ENCODE data around the gene TSG101. TPM values are rescaled to one million over a fixed set of nuclear protein-coding genes. Genes with fewer than 3 reads are reported as not detected.

Gene TSG101, protein sequence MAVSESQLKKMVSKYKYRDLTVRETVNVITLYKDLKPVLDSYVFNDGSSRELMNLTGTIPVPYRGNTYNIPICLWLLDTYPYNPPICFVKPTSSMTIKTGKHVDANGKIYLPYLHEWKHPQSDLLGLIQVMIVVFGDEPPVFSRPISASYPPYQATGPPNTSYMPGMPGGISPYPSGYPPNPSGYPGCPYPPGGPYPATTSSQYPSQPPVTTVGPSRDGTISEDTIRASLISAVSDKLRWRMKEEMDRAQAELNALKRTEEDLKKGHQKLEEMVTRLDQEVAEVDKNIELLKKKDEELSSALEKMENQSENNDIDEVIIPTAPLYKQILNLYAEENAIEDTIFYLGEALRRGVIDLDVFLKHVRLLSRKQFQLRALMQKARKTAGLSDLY
- 73.0 and 80.0 TPM in 2 replicates for total RNA-seq (2014; rRNA removed; shearing (Covaris generic))

DNA sequence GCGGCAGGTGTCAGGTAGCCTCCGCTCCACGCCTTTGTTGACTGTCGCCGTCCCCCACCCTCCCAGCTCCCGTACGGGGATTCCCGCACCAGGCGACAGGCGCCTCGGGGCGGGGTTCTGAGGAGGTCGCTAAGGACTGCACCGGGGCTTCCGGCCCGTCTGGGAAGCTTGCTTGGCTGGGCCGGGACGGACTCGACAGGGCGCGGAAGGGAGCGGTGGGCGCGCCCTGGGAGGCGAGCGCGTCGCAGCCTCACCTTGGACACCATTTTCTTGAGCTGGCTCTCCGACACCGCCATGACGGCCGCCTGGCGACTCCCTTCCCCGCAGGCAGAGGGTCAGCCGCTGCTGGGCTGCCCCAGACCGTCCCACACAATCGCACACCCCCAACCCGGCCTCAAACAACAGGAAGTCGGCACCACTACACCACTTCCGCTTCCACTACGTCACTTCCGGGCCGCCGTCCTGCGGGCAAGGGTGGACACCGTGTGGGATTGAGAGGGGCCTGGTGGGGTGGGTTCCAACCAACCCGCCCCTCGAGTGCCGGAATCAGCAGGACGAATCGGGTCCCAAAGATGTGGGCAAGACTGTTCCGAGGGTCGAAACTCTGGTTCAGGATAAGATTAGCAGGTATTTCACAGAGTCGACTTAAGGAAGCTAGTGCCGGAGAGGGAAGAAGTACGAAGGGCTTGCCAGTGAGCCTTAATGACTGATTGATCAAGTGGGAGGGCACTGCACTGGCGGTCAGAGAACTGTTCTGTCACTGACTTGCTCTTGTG lies at the start of gene TSG101:
TSS of gene TSG101 (minus strand) at position 422 of the 776 bp plus-strand sequence. CDS start at position 296, 126 bp downstream.
- DNase-seq (ENCODE audit: low spot score): peak; percentile 98

DNA sequence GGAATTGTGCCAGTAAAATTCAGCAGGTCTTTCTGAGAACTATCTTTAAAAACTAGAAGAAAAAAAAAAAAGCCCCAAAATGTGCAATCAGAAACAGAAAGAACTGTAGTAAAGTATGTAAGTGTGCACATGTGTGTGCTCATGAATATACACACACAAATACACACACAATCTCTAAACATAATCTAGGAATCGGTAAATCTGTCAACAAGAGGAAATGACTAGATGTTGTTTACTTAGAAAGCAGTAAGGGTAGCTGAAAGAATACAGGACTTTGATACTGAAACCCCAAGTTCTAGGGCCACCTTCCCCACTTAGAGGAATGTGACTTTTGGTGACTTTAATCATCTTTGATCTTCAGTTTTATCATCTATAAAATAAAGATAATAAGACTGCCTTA lies 48.6 kb upstream of the TSG101 start:
- DNase-seq (ENCODE audit: low spot score): no peak

DNA sequence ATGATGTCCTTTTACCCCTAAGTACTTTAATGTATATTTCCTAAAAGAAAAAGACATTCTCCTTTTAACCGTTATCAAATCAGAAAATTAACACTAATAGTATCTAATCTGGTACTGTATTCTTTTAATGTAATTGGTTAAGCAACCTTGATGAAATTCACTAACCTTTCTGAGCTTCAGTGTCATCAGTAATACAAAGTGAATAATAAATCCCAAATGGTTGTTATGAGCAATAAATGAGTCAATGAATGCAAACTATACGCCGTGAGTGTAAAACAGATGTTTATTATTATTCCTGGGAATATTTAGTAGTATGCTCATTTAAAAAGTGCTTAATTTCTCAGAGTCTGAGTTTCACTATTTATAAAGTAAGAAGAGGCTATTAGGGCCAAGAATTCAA lies 40.3 kb upstream of the TSG101 start:
- DNase-seq (ENCODE audit: low spot score): no peak

DNA sequence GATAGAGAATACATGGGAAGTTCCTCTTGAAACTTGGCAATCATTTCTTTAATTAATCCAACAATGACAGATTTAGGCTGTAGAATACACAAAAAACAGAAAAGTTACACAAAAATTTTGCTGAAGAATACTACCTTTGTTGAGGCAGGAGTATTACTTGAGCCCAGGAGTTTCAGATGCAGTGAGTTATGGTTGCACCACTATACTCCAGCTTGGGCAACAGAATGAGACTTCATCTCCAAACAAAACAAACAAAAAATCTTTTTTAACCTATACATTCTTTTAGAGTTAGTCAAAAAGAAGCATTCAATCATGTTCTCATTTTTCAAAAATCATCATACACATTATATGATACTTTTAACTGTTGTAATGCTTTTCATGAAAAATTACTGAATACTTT lies 39.7 kb upstream of the TSG101 start:
- DNase-seq (ENCODE audit: low spot score): no peak

DNA sequence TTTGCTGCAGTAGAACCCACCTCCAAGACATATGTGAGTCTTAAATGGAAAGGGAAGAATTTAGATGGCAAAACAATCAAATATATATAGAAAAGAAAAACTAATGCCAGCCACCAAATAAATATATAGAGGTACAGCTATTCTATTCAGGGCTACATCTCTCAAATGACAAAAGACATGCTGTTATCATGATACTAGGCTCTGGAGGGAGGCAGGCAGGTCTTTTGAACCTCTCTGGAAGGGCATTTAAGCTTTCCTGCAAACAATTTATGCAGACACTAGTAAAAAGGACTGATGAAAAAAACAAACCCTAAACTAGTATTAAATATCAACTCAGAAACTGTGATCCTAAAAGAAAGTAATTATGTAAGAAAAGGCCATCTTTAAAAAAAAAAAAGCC lies 37.4 kb upstream of the TSG101 start:
- no peak for DNase-seq (ENCODE audit: low spot score)

DNA sequence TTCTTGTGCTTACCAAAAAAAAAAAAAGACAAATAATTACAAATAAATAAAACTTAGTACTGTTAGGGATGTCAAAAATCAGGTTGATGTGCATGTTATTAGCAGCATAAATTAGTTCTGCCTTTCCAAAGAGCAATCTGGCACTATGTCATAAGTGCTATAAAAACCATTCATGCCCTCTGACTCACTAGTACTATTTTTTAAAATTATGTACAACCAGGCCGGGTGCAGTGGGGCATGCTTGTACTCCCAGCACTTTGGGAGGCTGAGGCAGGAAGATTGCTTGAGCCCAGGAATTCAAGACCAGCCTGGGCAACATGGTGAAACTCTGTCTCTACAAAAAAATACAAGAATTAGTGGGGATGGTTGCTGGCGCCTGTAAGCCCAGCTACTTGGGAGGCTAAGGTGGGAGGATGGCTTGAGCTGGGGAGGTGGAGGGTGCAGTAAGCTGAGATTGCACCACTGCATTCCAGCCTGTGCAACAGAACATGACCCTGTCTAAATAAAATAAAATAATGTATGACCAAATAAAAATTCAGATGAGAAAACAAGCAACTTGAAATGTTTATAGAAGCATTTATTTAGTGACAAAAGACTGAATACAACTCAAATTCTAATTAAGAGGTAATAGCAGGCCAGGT lies 36.5 kb upstream of the TSG101 start:
- no peak for DNase-seq (ENCODE audit: low spot score)

DNA sequence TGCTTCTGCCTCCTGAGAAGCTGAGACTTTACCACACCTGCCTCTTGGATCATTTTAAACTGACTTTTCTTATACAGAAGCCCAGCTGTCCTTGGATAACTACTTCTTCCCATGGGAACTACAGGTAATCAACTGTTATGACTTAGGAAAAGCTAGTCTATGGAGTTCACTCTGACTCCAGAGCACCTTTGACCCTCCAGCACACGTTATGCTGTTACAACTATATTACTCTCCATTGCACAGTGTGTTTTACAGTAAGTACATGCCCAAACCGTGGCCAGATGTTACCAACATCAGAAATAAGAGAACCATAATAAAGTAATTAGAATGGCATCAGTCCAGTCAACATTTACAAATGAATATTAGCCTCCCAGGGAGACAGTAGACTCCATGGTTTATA lies 21.3 kb upstream of the TSG101 start:
- DNase-seq (ENCODE audit: low spot score): no peak

DNA sequence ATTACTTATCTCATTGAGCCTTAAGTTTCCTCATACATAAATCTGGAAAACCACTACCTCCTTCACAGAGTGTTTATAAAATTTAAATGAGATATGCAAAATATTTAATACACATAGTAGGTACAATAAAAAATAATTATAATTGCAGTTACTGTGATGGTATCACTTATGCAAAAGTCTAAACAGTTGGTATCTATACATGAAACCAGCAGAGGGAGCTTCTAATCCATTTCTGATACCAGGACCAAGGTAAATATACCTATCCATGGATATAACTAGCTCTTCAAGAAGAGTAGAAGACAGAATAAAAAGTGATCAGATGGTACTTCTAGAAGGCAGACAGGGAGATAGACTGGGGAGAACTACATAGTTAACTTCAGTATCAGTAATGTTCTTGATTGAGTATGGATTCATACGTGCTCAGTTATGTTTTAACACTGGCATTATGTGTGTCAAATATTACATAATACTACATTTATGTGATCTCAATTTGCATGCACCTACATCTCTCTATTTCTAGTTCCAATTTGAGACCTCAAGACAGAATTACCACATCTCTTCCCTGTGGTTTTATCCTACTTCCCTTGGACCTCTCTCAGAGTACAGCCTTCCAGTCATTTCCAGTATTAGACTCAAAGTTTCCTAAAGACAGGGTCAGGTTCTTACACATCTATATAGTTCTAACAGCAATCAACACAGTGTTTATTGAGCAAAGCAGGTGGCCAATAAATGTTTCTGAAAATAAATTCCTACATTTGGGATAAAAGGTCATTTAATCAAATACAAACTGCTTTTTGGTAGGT lies 13.7 kb upstream of the TSG101 start:
- DNase-seq (ENCODE audit: low spot score): peak; percentile 67

DNA sequence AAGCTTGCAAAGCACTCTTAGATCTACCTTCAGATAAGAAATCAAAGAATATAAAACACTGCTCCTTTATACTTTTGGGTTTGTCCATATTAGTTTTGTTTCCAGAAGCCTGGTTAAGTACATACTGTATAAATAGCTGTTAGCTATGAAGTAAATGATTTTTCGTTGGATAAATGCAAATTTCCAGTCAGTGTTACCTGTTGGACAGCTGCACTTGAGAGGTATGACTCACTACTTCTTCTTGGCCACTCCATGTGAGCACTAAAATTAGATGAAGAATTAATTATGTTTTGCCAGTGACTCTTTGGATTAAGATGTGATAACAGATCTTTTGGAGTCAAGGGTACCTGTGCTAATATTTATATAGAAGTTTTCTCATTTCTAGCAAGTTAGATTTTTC lies 9.5 kb upstream of the TSG101 start:
- DNase-seq (ENCODE audit: low spot score): no peak

DNA sequence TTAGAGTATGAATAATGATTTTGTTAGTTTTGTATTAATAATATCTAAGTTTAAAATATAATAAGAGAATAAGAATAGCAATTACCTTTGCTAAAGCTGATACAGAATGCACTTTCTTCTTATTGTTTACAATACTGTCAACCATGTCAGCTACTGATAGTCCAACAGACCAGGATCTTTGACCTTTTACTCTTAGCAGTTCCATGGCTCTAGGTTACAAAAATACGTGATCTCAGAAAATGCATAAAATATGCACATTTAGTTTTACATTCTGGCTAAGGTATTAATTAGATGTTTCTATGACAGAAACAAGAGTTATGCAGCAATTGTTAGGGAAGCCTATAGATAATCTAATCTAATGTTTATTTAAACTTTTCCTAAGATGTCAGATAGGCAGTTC lies 7.5 kb upstream of the TSG101 start:
- no peak for DNase-seq (ENCODE audit: low spot score)

DNA sequence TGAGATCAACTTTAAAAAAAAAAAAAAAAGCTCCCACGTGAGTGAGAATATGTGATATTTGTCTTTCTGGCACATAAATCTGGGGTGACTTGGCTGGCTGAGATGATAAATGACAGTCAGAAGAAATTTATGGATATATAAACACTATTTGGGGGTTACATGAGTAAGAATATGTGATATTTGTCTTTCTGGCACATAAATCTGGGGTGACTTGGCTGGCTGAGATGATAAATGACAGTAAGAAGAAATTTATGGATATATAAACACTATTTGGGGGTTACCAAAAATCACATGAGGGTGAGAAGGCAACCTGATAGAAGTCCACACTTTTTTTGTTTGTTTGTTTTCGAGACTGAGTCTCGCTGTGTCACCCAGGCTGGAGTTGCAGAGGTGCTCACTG lies 6.6 kb upstream of the TSG101 start:
- no peak for DNase-seq (ENCODE audit: low spot score)

DNA sequence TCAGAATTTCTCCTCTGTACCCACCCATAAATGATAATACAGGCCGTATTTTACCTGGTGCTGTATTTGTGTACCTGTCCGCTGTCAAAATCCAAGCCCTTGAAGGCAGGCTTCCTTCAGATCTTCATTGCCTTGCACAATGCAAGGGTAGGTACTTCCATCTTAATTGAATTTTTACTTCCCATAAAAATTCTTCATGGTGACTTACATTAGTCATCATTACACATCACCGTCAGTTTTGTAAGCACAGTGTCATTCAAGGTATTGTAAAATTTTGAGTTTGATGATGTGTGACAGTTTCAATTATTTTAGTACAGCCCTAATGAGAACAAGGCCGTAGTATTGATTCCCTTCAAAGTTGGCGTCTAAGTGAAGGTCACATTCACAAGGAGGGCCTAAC lies 770 bp upstream of the TSG101 start:
- DNase-seq (ENCODE audit: low spot score): no peak

DNA sequence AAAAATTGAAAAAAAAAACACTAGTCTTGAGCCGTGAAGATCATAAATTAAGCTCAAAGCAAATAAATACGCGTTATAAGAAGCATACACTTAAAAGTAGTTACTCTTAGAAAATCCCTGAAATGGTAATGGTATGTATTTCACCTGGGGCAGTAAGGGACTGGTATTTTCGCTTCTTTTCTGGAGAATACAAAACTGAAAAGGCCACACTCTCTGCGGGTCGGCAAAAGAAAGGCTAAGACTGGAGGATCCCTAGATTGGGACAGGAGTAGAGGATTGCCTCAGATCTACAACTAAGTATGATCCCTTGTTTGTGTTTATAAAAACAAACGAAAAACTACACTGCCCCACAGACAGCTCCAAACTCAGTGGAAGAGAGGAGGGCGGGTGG lies 617 bp downstream of the TSG101 start:
- DNase-seq (ENCODE audit: low spot score): no peak

DNA sequence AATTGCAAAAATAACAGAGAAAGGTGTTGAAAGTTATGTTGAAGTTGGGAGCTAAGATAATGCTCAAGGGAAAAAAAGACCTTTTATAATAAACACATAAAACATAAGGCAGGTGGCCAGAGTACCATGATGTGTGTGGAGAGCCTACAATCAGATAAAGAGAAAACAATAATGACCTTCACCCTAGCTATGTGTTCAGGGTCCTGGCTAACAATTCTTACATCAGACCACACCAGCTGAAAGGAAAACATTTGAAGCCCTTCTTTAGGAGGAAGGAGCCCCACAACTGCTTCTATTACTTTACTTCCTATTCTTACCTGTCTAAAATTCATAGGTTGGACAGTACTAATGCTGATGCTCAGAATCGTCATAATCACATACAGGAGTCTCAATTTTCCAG lies 2.5 kb downstream of the TSG101 start:
- DNase-seq (ENCODE audit: low spot score): no peak

DNA sequence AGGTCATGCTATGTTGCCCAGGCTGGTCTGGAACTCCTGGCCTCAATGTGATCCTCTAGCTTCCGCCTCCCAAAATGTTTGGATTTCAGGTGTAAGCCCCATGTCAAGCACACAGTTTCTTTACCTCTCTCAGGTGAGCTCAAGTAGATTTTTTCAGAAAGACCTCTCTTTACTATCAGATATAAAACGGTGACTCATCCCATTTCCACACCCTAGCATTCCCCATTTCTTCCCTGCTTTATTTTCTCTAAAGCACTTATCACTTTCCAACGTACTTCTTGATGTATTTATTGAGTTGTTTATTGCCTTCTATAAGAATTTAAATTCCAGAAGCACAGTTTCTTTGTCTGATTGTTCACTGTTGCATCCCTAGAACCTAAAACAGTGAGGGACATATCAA lies 3.7 kb downstream of the TSG101 start:
- peak; percentile 22 for DNase-seq (ENCODE audit: low spot score)

DNA sequence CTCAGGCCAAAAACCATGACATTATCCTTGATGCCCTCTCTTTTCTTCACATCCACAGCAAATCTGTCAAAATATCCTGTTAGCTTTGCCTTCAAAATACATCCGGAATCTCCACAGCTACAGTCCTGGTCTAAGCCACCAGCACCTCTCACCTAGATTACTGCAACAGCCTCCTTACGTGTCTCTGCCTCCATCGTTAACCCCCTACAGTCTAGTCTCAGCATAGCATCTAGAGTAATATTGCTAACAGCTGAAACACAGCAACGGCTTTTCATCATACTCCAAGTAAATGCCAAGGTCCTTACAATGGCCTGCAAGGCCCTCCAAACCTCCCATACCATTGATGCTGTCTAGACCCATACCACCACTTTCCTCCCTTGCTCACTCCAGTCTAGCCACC lies 4.4 kb downstream of the TSG101 start:
- peak; percentile 61 for DNase-seq (ENCODE audit: low spot score)

DNA sequence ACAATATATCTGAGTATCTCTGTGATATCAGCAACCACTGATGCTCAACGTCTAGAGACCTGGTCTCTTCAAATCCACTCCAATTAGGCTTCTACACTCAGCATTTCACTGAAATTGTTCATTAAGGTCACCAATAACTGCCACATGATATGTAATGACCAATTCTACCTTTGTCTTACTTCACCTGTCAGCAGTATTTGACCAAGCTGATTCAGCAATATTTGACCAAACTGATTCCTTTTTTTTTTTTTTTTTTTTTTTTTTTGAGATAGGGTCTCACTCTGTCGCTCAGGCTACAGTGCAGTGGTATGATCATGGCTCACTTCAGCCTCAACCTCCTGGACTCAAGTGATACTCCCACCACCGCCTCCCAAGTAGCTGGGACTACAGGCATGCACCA lies 5.6 kb downstream of the TSG101 start:
- DNase-seq (ENCODE audit: low spot score): no peak

DNA sequence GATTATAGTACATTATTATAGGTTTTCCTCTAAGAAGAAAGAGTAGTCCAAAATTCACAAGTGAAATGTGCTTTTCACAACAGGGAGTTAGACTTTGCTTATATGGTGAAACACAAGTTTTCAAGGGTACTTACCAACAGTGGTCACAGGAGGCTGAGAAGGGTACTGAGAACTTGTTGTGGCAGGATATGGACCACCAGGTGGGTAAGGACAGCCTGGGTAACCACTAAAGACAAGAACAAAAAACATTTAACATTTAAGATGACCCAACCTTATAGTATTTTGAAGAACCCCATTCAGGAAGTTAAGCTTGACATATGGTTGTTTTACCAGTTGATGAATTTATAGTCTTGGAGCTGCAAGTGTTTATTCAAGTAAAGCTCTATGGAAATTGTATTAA lies 24.4 kb downstream of the TSG101 start:
- no peak for DNase-seq (ENCODE audit: low spot score)

DNA sequence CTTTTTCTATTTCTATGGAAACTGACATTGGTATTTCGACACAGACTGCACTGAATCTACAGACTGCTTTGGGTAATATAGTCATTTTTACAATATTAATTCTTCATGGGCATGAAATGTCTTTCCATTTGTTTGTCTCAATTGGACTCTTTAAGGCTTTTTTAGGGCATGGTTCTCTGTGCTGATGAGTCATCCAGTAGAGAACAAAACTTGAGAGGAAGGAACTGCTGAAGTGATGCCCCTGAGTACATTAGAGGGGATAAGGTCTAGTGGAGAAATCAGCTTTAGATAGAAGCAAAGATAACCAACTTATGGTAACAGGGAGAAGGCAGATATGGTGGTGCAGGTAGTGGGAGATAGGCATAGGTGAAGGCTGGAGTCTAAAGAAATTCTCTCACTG lies 25.1 kb downstream of the TSG101 start:
- DNase-seq (ENCODE audit: low spot score): no peak

DNA sequence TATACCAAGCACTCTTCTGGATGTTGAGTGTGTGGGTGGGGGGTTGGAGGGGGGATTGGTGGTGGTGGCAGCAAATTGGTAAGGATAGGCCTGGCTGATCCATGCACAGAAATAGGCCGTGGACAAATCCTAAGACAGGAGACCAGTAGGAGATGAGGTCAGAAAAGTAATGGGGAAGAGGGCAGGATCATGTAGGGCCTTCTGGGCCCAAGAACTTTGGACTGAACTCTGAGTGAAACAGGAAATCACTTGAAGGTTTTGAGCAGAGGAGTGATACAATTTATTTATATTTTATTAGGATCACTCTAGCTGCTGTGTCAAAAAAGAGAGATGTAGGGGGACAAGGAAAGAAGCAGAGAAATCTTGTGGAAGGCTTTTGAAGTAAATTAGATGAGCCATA lies 28.7 kb downstream of the TSG101 start:
- no peak for DNase-seq (ENCODE audit: low spot score)

DNA sequence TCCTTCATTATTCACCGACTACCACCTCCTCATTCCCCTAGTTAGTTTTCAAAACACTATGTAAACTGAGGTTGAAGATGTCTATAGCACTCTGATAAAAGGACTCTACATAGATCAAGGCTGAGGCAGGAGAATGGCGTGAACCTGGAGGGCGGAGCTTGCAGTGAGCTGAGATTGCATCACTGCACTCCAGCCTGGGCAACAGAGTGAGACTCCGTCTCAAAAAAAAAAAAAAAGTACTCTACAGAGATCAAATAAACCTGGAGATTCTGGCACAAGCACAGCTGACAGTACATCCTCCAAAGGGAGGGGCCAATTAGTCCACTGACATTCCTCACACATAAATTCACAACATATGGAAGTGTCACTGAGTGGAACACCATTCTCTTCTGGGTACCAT lies 31.0 kb downstream of the TSG101 start:
- no peak for DNase-seq (ENCODE audit: low spot score)

DNA sequence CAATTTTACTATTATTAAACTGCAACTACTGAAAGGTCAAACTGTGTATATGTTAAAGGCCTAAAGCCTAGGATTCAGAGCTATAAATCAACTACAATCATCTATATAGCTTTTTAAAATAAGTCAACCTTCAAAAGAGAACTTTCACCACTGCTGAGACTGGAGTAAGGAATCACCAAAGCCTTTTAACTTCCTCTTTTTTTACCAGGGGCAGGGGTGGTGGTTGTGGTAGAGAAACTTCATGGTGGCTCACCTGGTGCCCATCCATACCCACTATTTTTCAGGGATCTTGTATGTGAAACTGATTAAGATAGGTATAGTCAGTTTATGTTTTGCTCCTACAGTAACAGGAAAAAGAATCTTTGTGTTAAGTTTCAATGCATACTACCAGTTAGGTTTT lies 31.5 kb downstream of the TSG101 start:
- no peak for DNase-seq (ENCODE audit: low spot score)
